ENCODE measurements around the gene KDM5A. TPM values are rescaled to one million over a fixed set of nuclear protein-coding genes. Genes with fewer than 3 reads are reported as not detected.

The KDM5A gene
- total RNA-seq, 2 experiments from 2014 or later = 39.6 to 88.8 TPM

DNA sequence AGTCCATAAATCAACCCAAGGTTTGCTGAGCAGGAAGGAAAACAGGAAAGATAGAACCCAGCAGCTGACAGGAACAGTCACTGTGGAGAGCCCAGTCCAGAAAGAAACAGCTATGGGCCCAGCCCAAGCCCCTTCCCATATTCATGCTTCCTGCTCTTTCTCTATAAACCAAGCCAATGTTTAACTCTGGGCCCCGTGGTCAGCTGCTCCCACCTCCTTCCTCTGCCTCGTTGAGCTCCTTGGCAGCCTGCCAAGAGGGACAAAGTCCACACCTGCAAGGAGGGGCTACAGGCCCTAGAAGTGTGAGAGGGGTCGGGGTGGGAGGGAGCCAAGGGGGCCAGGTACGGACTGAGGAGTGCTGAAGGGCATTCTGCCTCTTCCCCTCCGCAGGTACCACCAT is 136.5 kb downstream of the KDM5A start:
- no peaks in the 10 kb centered on the region for H4K20me1 ChIP-seq (ENCODE audit: insufficient read depth, low read length)
- H3K79me2 ChIP-seq (ENCODE audit: insufficient read depth, low read depth, low read length) = no peaks in the 10 kb centered on the region
- no peak overlapping the region for H3K27ac ChIP-seq (ENCODE audit: low read depth, low read length, poor library complexity, severe bottlenecking)
- no peaks in the 10 kb centered on the region for H3K9me3 ChIP-seq (ENCODE audit: low read length)
- no TSS peak for BruUV-seq (replicated peaks)
- CTCF ChIA-PET (ENCODE audit: unreplicated experiment) = no interaction called here
- no peak overlapping the region for H3K4me3 ChIP-seq (ENCODE audit: low read depth, low read length, poor library complexity, severe bottlenecking)
- no peak overlapping the region for H2AFZ ChIP-seq (ENCODE audit: low read length)
- H3K36me3 ChIP-seq (ENCODE audit: insufficient read depth, low read length) = no peaks in the 10 kb centered on the region
- no peaks in the 10 kb centered on the region for H3K4me1 ChIP-seq (ENCODE audit: insufficient read depth, low read length, poor library complexity, severe bottlenecking)
- POLR2A ChIA-PET = interaction anchor here (0.5 kb wide), 1 partner anchor 226 kb away, joined by 6 read pairs; no protein-coding TSS in a partner anchor
- H3K4me2 ChIP-seq (ENCODE audit: low read length) = no peak overlapping the region
- H3K9me2 ChIP-seq (ENCODE audit: insufficient read depth, low read length) = 0 out of 2 replicates have a peak, but pooled peaks cover 5% of the 10 kb centered on the region
- no peak for DNase-seq (ENCODE audit: low spot score)
- intact Hi-C loops (cut with micrococcal nuclease; ENCODE audit: unreplicated experiment) = no loop called here
- TF ChIP-seq CTCF (conservative IDR thresholded peaks at IDR 0.05; ENCODE audit: low read length) (no peak), EZH2phosphoT487 (IDR thresholded peaks at IDR 0.05; ENCODE audit: borderline replicate concordance, low read depth, low read length) (no peak)

- TF ChIP-seq CTCF (conservative IDR thresholded peaks at IDR 0.05; ENCODE audit: low read length) (no peak), EZH2phosphoT487 (IDR thresholded peaks at IDR 0.05; ENCODE audit: borderline replicate concordance, low read depth, low read length) (no peak)
- H2AFZ ChIP-seq (ENCODE audit: low read length) = no peak overlapping the region
- H3K4me3 ChIP-seq (ENCODE audit: low read depth, low read length, poor library complexity, severe bottlenecking) = no peak overlapping the region
- intact Hi-C loops (cut with micrococcal nuclease; ENCODE audit: unreplicated experiment) = no loop called here
- POLR2A ChIA-PET = interaction anchor here (0.7 kb wide), 1 partner anchor 83 kb away, joined by 5 read pairs; no protein-coding TSS in a partner anchor
- H3K27ac ChIP-seq (ENCODE audit: low read depth, low read length, poor library complexity, severe bottlenecking) = no peak overlapping the region
- CTCF ChIA-PET (ENCODE audit: unreplicated experiment) = no interaction called here
- no peaks in the 10 kb centered on the region for H3K36me3 ChIP-seq (ENCODE audit: insufficient read depth, low read length)
- peaks cover 6% of the 10 kb centered on the region; the same call in 1 of the 2 replicates for H3K9me3 ChIP-seq (ENCODE audit: low read length)
- no peak for DNase-seq (ENCODE audit: low spot score)
- BruUV-seq (replicated peaks) = no TSS peak
- no peaks in the 10 kb centered on the region for H3K4me1 ChIP-seq (ENCODE audit: insufficient read depth, low read length, poor library complexity, severe bottlenecking)
- H3K79me2 ChIP-seq (ENCODE audit: insufficient read depth, low read depth, low read length) = no peaks in the 10 kb centered on the region
- H3K4me2 ChIP-seq (ENCODE audit: low read length) = no peak overlapping the region
- no peaks in the 10 kb centered on the region for H4K20me1 ChIP-seq (ENCODE audit: insufficient read depth, low read length)
- 0 out of 2 replicates have a peak, but pooled peaks cover 5% of the 10 kb centered on the region for H3K9me2 ChIP-seq (ENCODE audit: insufficient read depth, low read length)
These were observed 141.8 kb downstream of the KDM5A start for GRCh38 chr12:247271-247670.

GRCh38 chr12:243381-243780 is 145.7 kb downstream of the KDM5A start:
- H3K4me3 ChIP-seq (ENCODE audit: low read depth, low read length, poor library complexity, severe bottlenecking) = no peak overlapping the region

More at GRCh38 chr12:243381-243780, 145.7 kb downstream of the KDM5A start:
- Histone ChIP-seq H4K20me1 (ENCODE audit: insufficient read depth, low read length) (no peaks in the 10 kb centered on the region), H3K9me3 (ENCODE audit: low read length) (peaks cover 6% of the 10 kb centered on the region; the same call in 1 of the 2 replicates), H3K27ac (ENCODE audit: low read depth, low read length, poor library complexity, severe bottlenecking) (no peak overlapping the region), H3K9me2 (ENCODE audit: insufficient read depth, low read length) (0 out of 2 replicates have a peak, but pooled peaks cover 2% of the 10 kb centered on the region), H3K4me1 (ENCODE audit: insufficient read depth, low read length, poor library complexity, severe bottlenecking) (no peaks in the 10 kb centered on the region), H3K79me2 (ENCODE audit: insufficient read depth, low read depth, low read length) (no peaks in the 10 kb centered on the region), H2AFZ (ENCODE audit: low read length) (no peak overlapping the region), H3K36me3 (ENCODE audit: insufficient read depth, low read length) (no peaks in the 10 kb centered on the region), H3K4me2 (ENCODE audit: low read length) (no peak overlapping the region)
- CTCF ChIA-PET (ENCODE audit: unreplicated experiment) = no interaction called here
- BruUV-seq (replicated peaks) = no TSS peak
- no peak for TF ChIP-seq CTCF (conservative IDR thresholded peaks at IDR 0.05; ENCODE audit: low read length)
- no peak for TF ChIP-seq EZH2phosphoT487 (IDR thresholded peaks at IDR 0.05; ENCODE audit: borderline replicate concordance, low read depth, low read length)
- POLR2A ChIA-PET = no interaction called here
- DNase-seq (ENCODE audit: low spot score) = no peak
- intact Hi-C loops (cut with micrococcal nuclease; ENCODE audit: unreplicated experiment) = no loop called here
